ENCODE data around the gene CYB5RL. TPM values are rescaled to one million over a fixed set of nuclear protein-coding genes. Genes with fewer than 3 reads are reported as not detected.

The CYB5RL gene
- total RNA-seq, 4 donors from 2014 or later, result 4.8 to 6.7 (median 5.5) TPM

DNA sequence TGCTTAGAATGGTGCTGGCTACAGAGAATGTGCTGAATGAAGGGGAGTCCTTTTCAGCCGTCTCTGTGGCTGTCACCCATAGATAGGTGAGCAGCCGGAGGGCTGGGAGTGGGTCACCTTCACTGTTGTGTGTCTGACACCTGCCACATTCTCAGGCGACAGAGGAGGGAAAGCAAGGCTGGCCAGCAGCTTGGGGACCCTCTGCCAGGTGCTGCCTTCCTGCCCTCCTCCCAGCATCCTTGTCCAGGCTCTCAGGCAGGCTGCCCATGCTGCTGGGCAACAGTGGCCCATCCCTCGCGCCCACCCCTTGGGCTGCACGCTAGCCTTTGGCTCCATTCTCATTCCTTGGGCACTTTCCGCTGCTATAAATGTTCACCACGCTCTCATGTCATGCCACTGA is 22.1 kb downstream of the CYB5RL start:
- WGBS, 2 donors, result 87 to 94% methylated on average over 8 of the region's 8 CpGs

DNA sequence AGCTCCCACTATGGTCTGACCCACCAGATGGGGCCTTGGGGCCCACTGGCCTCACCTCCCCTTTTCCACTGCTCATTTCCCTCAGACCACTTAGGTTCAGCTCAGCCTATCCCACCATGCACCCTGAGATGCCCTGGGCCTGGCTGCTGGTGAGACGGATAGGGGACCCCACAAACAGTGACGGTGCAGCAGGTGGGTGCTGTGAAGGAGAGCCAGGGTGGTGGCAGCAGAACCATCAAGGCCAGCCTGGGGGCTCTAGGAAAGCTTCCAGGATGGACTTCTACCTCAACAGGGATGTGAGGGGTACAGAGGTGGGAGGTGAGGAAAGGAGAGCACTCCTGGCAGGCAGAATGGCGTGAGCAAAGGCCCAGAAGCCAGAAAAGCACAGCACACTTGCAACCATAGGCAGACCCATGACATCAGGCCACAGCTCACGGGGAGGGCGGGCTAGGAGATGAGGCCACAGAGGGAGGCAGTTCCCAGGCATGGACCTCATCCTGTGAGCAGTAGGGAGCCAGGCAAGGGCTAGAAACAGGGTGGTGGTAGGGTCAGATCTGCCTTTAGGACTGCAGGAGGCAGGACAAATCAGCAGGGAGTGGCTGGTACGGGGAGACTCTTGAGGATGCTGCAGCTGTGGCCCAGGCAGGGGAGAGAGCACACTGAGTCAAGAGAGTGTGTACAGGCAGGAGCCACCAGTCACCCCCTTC is 23.1 kb downstream of the CYB5RL start:
- Histone ChIP-seq H3K4me1 (no peaks in the 10 kb centered on the region), H3K9me3 (peaks cover 0 to 3% (median 0%) of the 10 kb centered on the region in 4 donors), H3K4me3 (no peak overlapping the region), H3K27me3 (no peaks in the 10 kb centered on the region), H3K27ac (no peak overlapping the region), H3K36me3 (peaks cover 0 to 80% (median 0%) of the 10 kb centered on the region in 3 donors)
- TF ChIP-seq POLR2A (IDR thresholded peaks at IDR 0.05) (no peak), EP300 (IDR thresholded peaks at IDR 0.05) (no peak)
- TF ChIP-seq, protein P1, sequence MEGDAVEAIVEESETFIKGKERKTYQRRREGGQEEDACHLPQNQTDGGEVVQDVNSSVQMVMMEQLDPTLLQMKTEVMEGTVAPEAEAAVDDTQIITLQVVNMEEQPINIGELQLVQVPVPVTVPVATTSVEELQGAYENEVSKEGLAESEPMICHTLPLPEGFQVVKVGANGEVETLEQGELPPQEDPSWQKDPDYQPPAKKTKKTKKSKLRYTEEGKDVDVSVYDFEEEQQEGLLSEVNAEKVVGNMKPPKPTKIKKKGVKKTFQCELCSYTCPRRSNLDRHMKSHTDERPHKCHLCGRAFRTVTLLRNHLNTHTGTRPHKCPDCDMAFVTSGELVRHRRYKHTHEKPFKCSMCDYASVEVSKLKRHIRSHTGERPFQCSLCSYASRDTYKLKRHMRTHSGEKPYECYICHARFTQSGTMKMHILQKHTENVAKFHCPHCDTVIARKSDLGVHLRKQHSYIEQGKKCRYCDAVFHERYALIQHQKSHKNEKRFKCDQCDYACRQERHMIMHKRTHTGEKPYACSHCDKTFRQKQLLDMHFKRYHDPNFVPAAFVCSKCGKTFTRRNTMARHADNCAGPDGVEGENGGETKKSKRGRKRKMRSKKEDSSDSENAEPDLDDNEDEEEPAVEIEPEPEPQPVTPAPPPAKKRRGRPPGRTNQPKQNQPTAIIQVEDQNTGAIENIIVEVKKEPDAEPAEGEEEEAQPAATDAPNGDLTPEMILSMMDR (IDR thresholded peaks at IDR 0.05), result no peak
- 85 to 92% methylated on average over 6 of the region's 6 CpGs for WGBS, 2 donors
- no peak for DNase-seq (ENCODE audit: low spot score in 2 of 2)

More for the DNA sequence above, 22.1 kb downstream of the CYB5RL start:
- DNase-seq (ENCODE audit: low spot score in 2 of 2), result no peak
- no peak for TF ChIP-seq POLR2A (IDR thresholded peaks at IDR 0.05)
- no peaks in the 10 kb centered on the region for H3K27me3 ChIP-seq
- peaks cover 0 to 3% (median 0%) of the 10 kb centered on the region in 4 donors for H3K9me3 ChIP-seq
- H3K4me1 ChIP-seq, result no peaks in the 10 kb centered on the region
- peaks cover 0 to 87% (median 0%) of the 10 kb centered on the region in 3 donors for H3K36me3 ChIP-seq
- H3K27ac ChIP-seq, result no peak overlapping the region
- H3K4me3 ChIP-seq, result no peak overlapping the region

DNA sequence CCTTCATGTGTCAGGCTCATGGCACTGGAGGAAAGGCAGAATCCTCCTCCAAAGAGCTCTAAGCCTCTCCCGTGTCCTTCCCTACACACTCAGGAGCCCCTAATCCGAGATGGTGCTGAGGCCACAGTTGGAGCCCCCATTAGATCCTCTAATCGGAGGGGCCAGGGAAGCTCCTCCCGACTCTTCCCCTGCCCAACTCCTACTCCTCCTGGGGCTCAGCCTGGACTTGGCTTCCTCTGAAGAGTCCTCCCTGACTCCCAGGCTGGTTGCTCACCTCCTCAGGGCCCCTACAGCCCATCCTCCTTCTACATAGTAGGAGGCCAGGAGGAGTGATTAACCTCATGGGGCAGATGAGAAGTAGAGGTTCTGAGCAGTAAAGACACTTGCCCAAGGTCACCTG is 25.7 kb downstream of the CYB5RL start:
- no peaks in the 10 kb centered on the region for H3K4me1 ChIP-seq
- WGBS, 2 donors, result 87 to 93% methylated on average over 4 of the region's 4 CpGs
- H3K36me3 ChIP-seq, result peaks cover 0 to 63% (median 0%) of the 10 kb centered on the region in 3 donors
- DNase-seq (ENCODE audit: low spot score in 2 of 2), result no peak
- H3K9me3 ChIP-seq, result no peaks in the 10 kb centered on the region
- H3K27ac ChIP-seq, result no peak overlapping the region
- H3K4me3 ChIP-seq, result no peak overlapping the region
- no peaks in the 10 kb centered on the region for H3K27me3 ChIP-seq
- no peak for TF ChIP-seq POLR2A (IDR thresholded peaks at IDR 0.05)
- no peak for TF ChIP-seq EP300 (IDR thresholded peaks at IDR 0.05)
- TF ChIP-seq, protein P1 (IDR thresholded peaks at IDR 0.05), result no peak

DNA sequence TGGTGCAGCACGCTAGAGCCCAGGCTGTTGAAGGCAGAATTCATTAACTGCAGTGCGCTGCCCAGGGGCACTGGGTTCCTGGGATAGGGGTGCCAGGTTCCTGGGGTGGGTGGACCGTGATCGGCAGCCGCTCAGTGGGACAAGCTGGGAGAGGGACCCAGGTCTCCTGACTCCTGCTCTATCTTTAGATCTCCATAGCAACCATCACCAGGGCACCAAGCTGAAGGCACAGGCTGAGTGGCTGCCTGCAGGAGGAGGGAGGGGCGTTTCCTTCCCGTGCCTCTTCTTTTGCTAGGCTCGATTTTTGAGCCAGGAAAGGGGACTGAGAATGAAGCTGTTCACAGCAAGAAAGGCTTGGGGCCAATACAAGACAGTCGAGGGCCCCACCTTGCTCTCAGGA is 26.1 kb downstream of the CYB5RL start:
- 63 to 70% methylated on average over 9 of the region's 9 CpGs for WGBS, 2 donors
- Histone ChIP-seq H3K4me3 (no peak overlapping the region), H3K27me3 (no peaks in the 10 kb centered on the region), H3K4me1 (no peaks in the 10 kb centered on the region), H3K27ac (no peak overlapping the region), H3K9me3 (no peaks in the 10 kb centered on the region), H3K36me3 (peaks cover 0 to 58% (median 0%) of the 10 kb centered on the region in 3 donors)
- no peak for DNase-seq (ENCODE audit: low spot score in 2 of 2)
- TF ChIP-seq POLR2A (IDR thresholded peaks at IDR 0.05) (no peak), EP300 (IDR thresholded peaks at IDR 0.05) (no peak)
- TF ChIP-seq, protein P1 (IDR thresholded peaks at IDR 0.05), result no peak

DNA sequence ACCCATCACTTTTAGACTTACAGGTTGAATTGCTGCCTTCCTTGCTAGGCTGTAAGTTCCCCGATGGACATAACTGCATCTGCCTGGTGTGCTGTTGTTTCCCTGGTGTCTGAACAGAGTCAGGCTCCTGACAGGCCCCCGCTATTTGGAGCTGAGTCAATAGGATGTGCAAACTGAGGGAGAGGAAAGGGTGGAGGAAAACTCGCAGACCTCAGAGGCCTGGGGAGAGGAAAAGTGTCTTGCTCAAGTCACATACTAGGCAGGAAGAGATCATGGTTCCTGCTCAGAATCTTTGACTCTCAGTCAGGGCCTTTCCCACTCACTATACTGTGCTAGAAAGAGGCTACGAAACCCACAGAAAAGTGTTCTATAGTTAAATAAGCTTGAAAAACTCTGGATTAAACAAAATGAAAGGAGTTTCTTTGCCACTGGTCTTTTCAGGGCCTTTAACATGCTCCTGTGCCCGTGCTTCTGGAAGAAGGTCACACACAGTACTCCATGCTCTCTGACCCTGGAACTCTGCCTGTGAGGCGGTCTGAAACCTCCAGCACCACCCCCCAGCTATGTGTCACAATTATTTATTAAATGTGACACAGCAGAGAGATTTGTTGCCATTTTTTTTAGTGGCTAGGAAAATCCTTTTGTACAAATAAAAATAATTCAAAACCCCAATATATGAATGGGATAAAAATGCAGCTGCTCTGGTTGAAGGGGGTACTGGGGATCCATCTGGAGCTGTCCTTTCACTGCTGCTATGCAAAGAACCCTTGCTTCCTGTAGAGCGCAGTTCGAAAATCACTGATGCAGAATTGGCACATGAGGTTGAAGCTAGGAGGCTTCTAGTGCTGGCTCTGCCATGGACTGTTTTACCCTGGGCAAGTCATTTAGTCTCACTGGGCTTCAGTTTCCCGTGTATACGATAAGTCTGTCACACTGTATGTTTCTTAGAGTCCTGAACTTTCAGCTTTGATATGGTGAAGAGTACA is 26.9 kb downstream of the CYB5RL start:
- H3K4me3 ChIP-seq, result no peak overlapping the region
- 65 to 71% methylated on average over 10 of the region's 10 CpGs for WGBS, 2 donors

More for the DNA sequence above, 26.9 kb downstream of the CYB5RL start:
- no peak overlapping the region for H3K27ac ChIP-seq
- peaks cover 0 to 51% (median 0%) of the 10 kb centered on the region in 3 donors for H3K36me3 ChIP-seq
- no peaks in the 10 kb centered on the region for H3K4me1 ChIP-seq
- H3K27me3 ChIP-seq, result no peaks in the 10 kb centered on the region
- H3K9me3 ChIP-seq, result no peaks in the 10 kb centered on the region
- TF ChIP-seq, protein P1 (IDR thresholded peaks at IDR 0.05), result no peak
- no peak for TF ChIP-seq POLR2A (IDR thresholded peaks at IDR 0.05)
- DNase-seq (ENCODE audit: low spot score in 2 of 2), result no peak
